HPDE6-E6E7 (cell line): ENCODE measurements around the gene ASPSCR1.
A peak's percentile ranks its signal among the peaks of the same experiment; 100 is the strongest.

ENCODE experiments used
- DNase-seq: peaks from one replicate; pipeline ENCODE4 v3.0.0; 2011; ENCODE audit warnings: missing footprints; ENCODE audit errors: extremely low spot score

Gene ASPSCR1

GRCh38 chr17:82039695-82040299 is 62.4 kb downstream of the ASPSCR1 start:
- no peak for DNase-seq

GRCh38 chr17:82041144-82041814 is 63.9 kb downstream of the ASPSCR1 start:
- DNase-seq = no peak

GRCh38 chr17:82042649-82043048 is 65.2 kb downstream of the ASPSCR1 start:
- no peak for DNase-seq

- no peak for DNase-seq
Observed at GRCh38 chr17:82043507-82043906, 66.1 kb downstream of the ASPSCR1 start.

GRCh38 chr17:82045936-82046484 is 68.6 kb downstream of the ASPSCR1 start:
- no peak for DNase-seq

GRCh38 chr17:82046903-82047302 is 69.5 kb downstream of the ASPSCR1 start:
- DNase-seq = no peak

- DNase-seq = no peak
Observed at GRCh38 chr17:82047379-82047778, 70.0 kb downstream of the ASPSCR1 start.

- DNase-seq = no peak
Observed at GRCh38 chr17:82047914-82048570, 70.6 kb downstream of the ASPSCR1 start.

- DNase-seq = no peak
Observed at GRCh38 chr17:82048571-82048971, 71.1 kb downstream of the ASPSCR1 start.

GRCh38 chr17:82049106-82049505 is 71.7 kb downstream of the ASPSCR1 start:
- DNase-seq = no peak

- DNase-seq = no peak
Observed at GRCh38 chr17:82049521-82049971, 72.1 kb downstream of the ASPSCR1 start.

- no peak for DNase-seq
Observed at GRCh38 chr17:82050152-82050760, 72.8 kb downstream of the ASPSCR1 start.

- no peak for DNase-seq
Observed at GRCh38 chr17:82050761-82051641, 73.6 kb downstream of the ASPSCR1 start.

- DNase-seq = peak; percentile 81
Observed at GRCh38 chr17:82051776-82052637, 74.6 kb downstream of the ASPSCR1 start, which contains the start of the genes GPS1 and RFNG. Gene GPS1 (plus strand): TSS chr17:82051898. CDS start chr17:82051932, 34 bp downstream. Gene RFNG (minus strand): TSS chr17:82051811. CDS start chr17:82051766, 45 bp downstream.

- DNase-seq = no peak
Observed at GRCh38 chr17:82052638-82053059, 75.2 kb downstream of the ASPSCR1 start.

GRCh38 chr17:82053130-82053529 is 75.7 kb downstream of the ASPSCR1 start:
- DNase-seq = no peak

GRCh38 chr17:82053556-82054263 is 76.3 kb downstream of the ASPSCR1 start:
- DNase-seq = no peak

GRCh38 chr17:82054351-82055022 is 77.1 kb downstream of the ASPSCR1 start:
- no peak for DNase-seq
